Sciatic nerve (tissue), 2 donors: Measurements from ENCODE around the gene PRKAR1A. TPM values are rescaled to one million over a fixed set of nuclear protein-coding genes. Genes with fewer than 3 reads are reported as not detected.
"Not testable (repeated sequence)": the region's sequence is repeated elsewhere in the genome, so short reads cannot be mapped to it uniquely, and the experiment has no call there.

ENCODE experiments used
- ATAC-seq: fragments of 200-7000 bp; cut with Tn5 transposase; one replicate; pipeline ENCODE4 v1.9.1; 2020; ENCODE audit warnings: mild to moderate bottlenecking, moderate library complexity
- DNase-seq: peaks from one replicate; pipeline ENCODE4 v3.0.0-alpha.2; 2020; ENCODE audit warnings: low spot score
- intact Hi-C: fragments of 100-400 bp; cut with DNase I; formaldehyde crosslinking; loops from one replicate; pipeline ENCODE4 v1.14.2; 2022
- total RNA-seq: library from RNA; stranded (reverse); fragmentation: NEBNext Ultra II Directional; extraction: Animal tissue kit (Norgen Biotek cat#: 25700); gene quantifications from one replicate; pipeline ENCODE4 v1.2.1, GENCODE V29; 2021
- donor health status: DM: no; HTN: no; CAD: no.
- donor health status: DM: no; HTN: no; CAD: no.

The PRKAR1A gene
- total RNA-seq, 1 donor from 2014 or later: 320 TPM

DNA sequence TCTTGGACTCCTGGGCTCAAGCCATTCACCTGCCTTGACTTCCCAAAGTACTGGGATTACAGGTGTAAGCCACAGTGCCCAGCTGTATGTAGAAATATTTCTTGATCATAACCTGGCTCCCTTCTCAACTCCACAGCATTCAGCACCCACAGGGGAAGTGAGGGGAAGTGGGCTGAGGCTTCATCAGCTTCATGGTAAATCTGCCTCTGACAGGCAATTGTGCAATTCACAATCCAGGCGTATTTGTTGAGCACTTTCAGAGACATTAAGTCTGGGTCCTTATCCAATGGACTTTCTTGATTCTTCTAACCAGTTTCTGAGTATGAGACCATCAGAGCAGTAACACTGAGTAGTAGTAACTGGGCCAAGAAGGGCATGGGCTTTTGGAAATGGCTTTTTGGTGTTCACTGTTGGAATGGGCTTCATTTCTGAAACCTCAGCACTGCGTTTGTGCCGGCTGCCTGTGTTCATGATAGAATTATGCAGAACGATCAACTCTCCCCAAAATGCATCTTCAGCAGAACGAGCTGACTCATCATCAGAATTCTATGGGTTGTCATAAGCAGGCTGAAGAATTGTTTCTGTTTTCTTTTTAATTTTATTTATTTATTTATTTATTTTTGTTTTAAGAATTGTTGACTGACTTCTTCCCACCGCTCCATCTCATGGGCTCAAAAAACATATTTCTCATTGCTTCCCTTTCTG is 60.1 kb downstream of the PRKAR1A start:
- ATAC-seq (no peak), DNase-seq (no peak)
- intact Hi-C loops: no loop called here

DNA sequence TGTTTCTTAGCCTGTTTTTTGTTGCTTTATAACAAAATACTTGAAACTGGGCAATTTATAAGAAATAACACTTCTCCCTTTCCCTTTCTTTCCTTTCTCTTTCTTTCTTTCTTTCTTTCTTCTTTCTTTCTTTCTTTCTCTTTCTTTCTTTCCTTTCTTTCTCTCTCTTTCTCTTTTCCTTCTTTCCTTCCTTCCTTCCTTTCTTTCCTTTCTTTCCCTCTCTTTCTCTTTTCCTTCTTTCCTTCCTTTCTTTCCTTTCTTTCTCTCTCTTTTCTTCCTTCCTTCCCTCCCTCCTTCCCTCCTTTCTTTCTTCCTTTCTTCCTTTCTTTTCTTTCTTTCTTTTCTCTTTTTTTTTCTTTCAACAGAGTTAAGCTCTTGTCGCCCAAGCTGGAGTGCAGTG is 61.1 kb downstream of the PRKAR1A start:
- intact Hi-C loops: no loop called here
- ATAC-seq (no peak), DNase-seq (no peak)

DNA sequence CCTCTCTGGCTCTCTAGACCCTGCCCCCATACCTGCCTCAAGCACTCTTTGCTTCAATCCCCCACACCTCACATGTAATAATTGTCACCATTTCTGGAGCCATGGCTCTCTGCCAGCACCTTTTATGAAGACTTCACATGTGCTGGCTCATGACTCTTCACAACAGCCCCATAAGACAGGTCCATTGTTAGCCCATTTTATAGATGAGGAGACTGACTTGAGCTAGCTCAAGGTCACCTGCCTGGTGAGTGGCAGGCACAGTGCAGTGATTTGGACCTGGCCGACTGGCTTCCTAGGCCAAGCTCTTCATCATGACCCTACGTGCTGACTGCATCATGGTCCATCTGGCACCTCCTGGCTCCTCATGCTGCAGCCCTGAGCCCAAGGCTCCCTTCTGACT is 63.9 kb downstream of the PRKAR1A start:
- DNase-seq: no peak
- ATAC-seq: no peak
- intact Hi-C loops: no loop called here

DNA sequence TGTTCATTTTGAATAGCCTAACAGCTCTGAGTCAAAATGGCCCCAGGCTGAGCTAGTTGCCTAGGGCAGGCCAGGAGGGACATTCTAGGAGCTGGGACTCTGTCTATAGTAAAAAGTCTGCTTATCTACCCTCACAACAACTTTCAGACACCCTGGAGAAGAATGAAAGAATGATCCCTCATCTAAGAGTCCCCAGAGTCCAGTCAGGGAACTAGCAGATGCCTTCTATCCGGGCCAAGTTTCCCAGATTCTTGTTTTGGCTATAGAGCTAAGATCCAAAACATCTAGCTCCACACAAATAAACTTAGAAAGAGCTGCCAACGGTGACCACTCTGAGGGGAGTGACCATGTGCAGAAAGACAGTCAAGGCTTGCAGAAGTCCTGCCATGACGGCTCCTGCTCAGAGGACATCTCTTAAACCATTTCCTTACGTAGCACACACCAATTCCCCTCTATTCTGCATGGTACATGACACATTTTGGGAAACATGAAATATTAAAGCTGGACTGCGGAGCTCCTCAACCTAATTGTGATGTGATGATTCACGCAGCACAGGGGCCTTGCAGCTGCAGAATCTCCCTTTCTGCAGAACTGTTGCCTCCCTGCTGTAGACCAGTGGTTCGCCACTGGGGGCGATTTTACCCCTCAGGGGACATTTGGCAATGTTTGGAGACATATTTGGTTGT is 64.7 kb downstream of the PRKAR1A start:
- ATAC-seq: peak; percentile 81
- no peak for DNase-seq
- intact Hi-C loops: no loop called here

DNA sequence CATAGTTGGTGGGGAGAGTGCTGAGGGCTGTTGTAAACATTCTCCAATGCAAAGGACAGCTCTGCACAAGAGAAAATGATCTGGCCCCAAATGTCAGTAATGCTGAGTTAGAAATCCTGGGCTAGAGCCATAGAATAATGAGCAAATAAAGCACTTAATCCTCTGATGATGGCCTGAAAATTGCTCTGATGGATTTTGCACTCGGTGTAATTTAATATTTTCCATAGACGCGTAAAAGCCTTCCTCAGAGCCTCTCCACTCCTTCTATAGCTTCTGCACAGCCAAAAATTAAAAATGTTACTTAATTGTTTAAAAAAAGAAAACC is 65.2 kb downstream of the PRKAR1A start:
- ATAC-seq (no peak), DNase-seq (no peak)
- intact Hi-C loops: no loop called here

GRCh38 chr17:68578236-68578635 is 66.0 kb downstream of the PRKAR1A start:
- ATAC-seq (no peak), DNase-seq (no peak)
- intact Hi-C loops: no loop called here

GRCh38 chr17:68579194-68579927 is 67.1 kb downstream of the PRKAR1A start:
- ATAC-seq: no peak
- intact Hi-C loops: no loop called here
- no peak for DNase-seq

DNA sequence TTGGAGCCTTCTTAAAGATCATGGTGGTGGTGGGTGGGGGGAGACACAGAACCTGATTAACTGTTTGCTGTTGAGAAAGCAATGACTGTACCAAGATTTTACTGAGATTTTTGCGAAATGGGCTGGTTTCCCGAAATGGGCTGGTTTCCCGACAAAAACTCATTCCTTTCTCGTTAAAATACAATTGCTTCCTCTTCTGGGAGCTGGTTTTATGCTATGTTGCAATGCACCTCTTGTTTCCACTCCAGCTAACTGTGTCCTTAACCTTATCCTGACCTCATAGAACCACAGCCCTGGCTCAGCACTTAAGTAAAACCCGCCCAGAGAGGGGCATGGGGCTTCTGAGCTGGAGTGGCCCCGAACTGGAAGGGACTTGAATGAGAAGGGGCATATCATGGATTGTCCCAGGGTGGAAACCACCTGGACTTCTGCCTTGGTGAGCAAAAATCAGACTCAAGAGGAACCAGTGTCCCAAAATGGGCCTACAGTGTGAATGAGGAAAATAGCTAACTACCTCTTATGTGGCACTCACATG is 68.1 kb downstream of the PRKAR1A start:
- DNase-seq: peak; percentile 72
- intact Hi-C loops: no loop called here

GRCh38 chr17:68581863-68582645 is 69.8 kb downstream of the PRKAR1A start:
- DNase-seq (no peak), ATAC-seq (no peak)
- intact Hi-C loops: no loop called here

More for the DNA sequence above, 68.1 kb downstream of the PRKAR1A start:
- ATAC-seq: peak; percentile 85

DNA sequence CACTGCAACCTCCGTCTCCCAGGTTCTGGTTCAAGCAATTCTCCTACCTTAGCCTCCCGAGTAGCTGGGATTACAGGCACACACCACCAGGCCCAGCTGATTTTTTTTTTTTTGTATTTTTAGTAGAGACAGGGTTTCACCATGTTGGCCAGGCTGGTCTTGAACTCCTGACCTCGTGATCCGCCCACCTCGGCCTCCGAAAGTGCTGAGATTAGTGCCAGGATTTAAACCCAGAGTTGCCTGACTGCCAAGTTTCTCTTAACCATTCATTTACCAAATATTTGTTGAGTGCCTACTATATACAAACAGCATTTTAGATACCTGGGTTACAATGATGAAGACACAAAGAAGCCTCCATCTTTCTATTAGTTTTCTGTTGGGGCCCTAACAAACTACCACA is 70.6 kb downstream of the PRKAR1A start:
- intact Hi-C loops, DNase-seq, ATAC-seq: not testable (repeated sequence)

- intact Hi-C loops: no loop called here
- no peak for ATAC-seq
- DNase-seq: no peak
These were observed 72.5 kb downstream of the PRKAR1A start for GRCh38 chr17:68584581-68585303.

GRCh38 chr17:68585643-68586042 is 73.4 kb downstream of the PRKAR1A start:
- no peak for DNase-seq
- intact Hi-C loops: no loop called here
- no peak for ATAC-seq

- intact Hi-C loops: no loop called here
These were observed 74.8 kb downstream of the PRKAR1A start for GRCh38 chr17:68587026-68587425.

GRCh38 chr17:68587847-68588246 is 75.6 kb downstream of the PRKAR1A start:
- no peak for DNase-seq
- intact Hi-C loops: no loop called here
- no peak for ATAC-seq

More at GRCh38 chr17:68587026-68587425, 74.8 kb downstream of the PRKAR1A start:
- DNase-seq (no peak), ATAC-seq (no peak)

DNA sequence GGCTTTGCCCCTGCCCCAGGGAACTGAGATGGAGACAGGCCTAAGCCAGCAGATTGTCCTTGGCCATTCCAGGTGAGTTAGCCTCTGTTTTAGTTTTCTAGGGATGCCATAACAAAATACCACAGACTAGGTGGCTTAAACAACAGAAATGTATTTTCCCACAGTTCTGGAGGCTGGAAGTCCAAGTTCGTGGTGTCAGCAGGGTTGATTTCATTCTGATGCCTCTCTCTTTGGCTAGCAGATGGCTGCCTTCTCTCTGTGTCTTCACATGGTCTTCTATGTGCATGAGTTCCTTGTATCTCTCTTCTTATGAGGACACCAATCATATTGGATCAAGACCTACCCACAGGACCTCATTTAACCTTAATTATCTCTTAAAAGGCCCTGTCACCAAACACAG is 76.1 kb downstream of the PRKAR1A start:
- intact Hi-C loops: no loop called here
- no peak for ATAC-seq
- DNase-seq: no peak

GRCh38 chr17:68589086-68589485 is 76.9 kb downstream of the PRKAR1A start:
- ATAC-seq (no peak), DNase-seq (no peak)
- intact Hi-C loops: no loop called here

DNA sequence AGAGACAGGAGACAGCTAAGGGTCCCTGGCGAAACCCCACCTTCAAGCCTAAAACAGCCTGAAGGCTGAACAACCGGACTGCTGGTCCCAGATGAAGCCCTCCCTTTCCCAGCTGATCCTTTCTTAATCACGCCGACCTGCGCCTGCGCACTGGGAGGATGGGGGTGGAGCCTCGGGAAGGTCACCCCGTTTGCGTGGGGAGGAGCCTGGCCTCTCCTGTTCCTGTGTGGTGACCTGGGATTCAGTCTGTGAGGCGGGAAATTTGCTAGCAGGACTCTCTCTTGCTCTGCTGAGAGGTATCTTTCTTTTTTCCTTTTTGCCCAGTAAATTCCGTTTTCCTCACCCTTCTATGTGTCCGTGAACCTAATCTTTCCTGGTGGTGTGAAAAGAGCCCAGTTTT is 79.4 kb downstream of the PRKAR1A start:
- no peak for DNase-seq
- intact Hi-C loops: no loop called here
- no peak for ATAC-seq

DNA sequence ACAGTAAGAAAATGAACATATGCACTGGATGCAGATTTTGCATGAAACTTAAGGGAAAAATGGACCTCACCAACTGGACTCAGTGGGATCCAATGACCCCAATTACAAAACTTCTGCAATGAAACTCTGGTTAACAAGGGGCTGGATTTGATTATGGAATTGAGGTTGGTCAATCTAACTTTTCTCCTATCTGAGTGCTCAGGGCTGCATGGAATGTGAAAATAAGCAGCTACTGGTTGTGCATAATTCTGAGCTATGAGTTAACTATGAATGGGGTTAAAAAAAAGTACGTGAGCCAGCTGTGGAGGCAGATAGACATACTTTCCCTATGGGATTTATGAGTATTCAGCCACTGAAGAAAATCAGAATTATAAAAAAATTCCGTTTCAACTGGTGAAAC is 79.8 kb downstream of the PRKAR1A start:
- no peak for DNase-seq
- intact Hi-C loops: no loop called here
- no peak for ATAC-seq
